ENCODE results near the gene NADSYN1. TPM values are rescaled to one million over a fixed set of nuclear protein-coding genes. Genes with fewer than 3 reads are reported as not detected.
"Not testable (repeated sequence)": the region's sequence is repeated elsewhere in the genome, so short reads cannot be mapped to it uniquely, and the experiment has no call there.

The NADSYN1 gene
- total and polyA plus RNA-seq, 2 donors (not counting 1 experiment from before 2014, with no cell fraction given) = 22.0 to 81.7 TPM

- Histone ChIP-seq H4K20me1 (ENCODE audit: control insufficient read depth, extremely low read depth, insufficient read depth, low read length) (no peaks in the 10 kb centered on the region), H3K27me3 (ENCODE audit: control insufficient read depth, insufficient read depth, low read length) (no peaks in the 10 kb centered on the region), H3K9me3 (ENCODE audit: control insufficient read depth, insufficient read depth, low read depth, low read length) (no peaks in the 10 kb centered on the region), H2AFZ (ENCODE audit: low read length) (no peak overlapping the region), H3K79me2 (ENCODE audit: control insufficient read depth, insufficient read depth, low read length) (no peaks in the 10 kb centered on the region), H3K36me3 (ENCODE audit: control insufficient read depth, insufficient read depth, low read length) (no peaks in the 10 kb centered on the region), H3K27ac (ENCODE audit: insufficient read depth, low read length) (no peak overlapping the region), H3K4me1 (ENCODE audit: control insufficient read depth, extremely low read depth, insufficient read depth, low read length) (no peaks in the 10 kb centered on the region), H3K4me2 (ENCODE audit: extremely low read depth, insufficient read depth, low read length) (no peak overlapping the region), H3K9ac (ENCODE audit: insufficient read depth, low read length) (no peak overlapping the region), H3K4me3 (replicated peaks in 1 of 4; ENCODE audit: control extremely low read depth in 1 of 4, insufficient read depth in 1 of 4, low read depth in 3 of 4, low read length in 4 of 4) (no peak overlapping the region)
- TF ChIP-seq EZH2 (IDR thresholded peaks at IDR 0.05; ENCODE audit: low read length, missing control alignments) (no peak), CTCF (conservative IDR thresholded peaks at IDR 0.05 in 1 of 2, IDR thresholded peaks at IDR 0.05 in 1 of 2; ENCODE audit: low read depth in 1 of 2, low read length in 2 of 2) (no peak)
- no peak for DNase-seq (ENCODE audit: low read depth in 2 of 2)
Measured at GRCh38 chr11:71535825-71536224, 82.8 kb downstream of the NADSYN1 start.

GRCh38 chr11:71537537-71537936 lies 84.5 kb downstream of the NADSYN1 start:
- no peak overlapping the region for H3K4me3 ChIP-seq (replicated peaks in 1 of 4; ENCODE audit: control extremely low read depth in 1 of 4, insufficient read depth in 1 of 4, low read depth in 3 of 4, low read length in 4 of 4)
- H3K79me2 ChIP-seq (ENCODE audit: control insufficient read depth, insufficient read depth, low read length) = no peaks in the 10 kb centered on the region
- peaks cover 3% of the 10 kb centered on the region for H3K27me3 ChIP-seq (ENCODE audit: control insufficient read depth, insufficient read depth, low read length)
- H3K36me3 ChIP-seq (ENCODE audit: control insufficient read depth, insufficient read depth, low read length) = no peaks in the 10 kb centered on the region
- no peak overlapping the region for H2AFZ ChIP-seq (ENCODE audit: low read length)
- H3K4me2 ChIP-seq (ENCODE audit: extremely low read depth, insufficient read depth, low read length) = no peak overlapping the region
- no peaks in the 10 kb centered on the region for H4K20me1 ChIP-seq (ENCODE audit: control insufficient read depth, extremely low read depth, insufficient read depth, low read length)
- no peaks in the 10 kb centered on the region for H3K4me1 ChIP-seq (ENCODE audit: control insufficient read depth, extremely low read depth, insufficient read depth, low read length)
- DNase-seq (ENCODE audit: low read depth in 2 of 2) = no peak
- TF ChIP-seq CTCF (conservative IDR thresholded peaks at IDR 0.05 in 1 of 2, IDR thresholded peaks at IDR 0.05 in 1 of 2; ENCODE audit: low read depth in 1 of 2, low read length in 2 of 2) (no peak), EZH2 (IDR thresholded peaks at IDR 0.05; ENCODE audit: low read length, missing control alignments) (no peak)
- H3K27ac ChIP-seq (ENCODE audit: insufficient read depth, low read length) = no peak overlapping the region
- no peaks in the 10 kb centered on the region for H3K9me3 ChIP-seq (ENCODE audit: control insufficient read depth, insufficient read depth, low read depth, low read length)
- H3K9ac ChIP-seq (ENCODE audit: insufficient read depth, low read length) = no peak overlapping the region

GRCh38 chr11:71537977-71538665 lies 85.1 kb downstream of the NADSYN1 start, which contains the start of gene KRTAP5-8:
KRTAP5-8 (plus strand) TSS chr11:71538025; CDS start chr11:71538056, 31 bp downstream.
- H3K4me2 ChIP-seq (ENCODE audit: extremely low read depth, insufficient read depth, low read length); H3K4me3 ChIP-seq (replicated peaks in 1 of 4; ENCODE audit: control extremely low read depth in 1 of 4, insufficient read depth in 1 of 4, low read depth in 3 of 4, low read length in 4 of 4); H3K79me2 ChIP-seq (ENCODE audit: control insufficient read depth, insufficient read depth, low read length); H3K9ac ChIP-seq (ENCODE audit: insufficient read depth, low read length); H3K36me3 ChIP-seq (ENCODE audit: control insufficient read depth, insufficient read depth, low read length); H3K9me3 ChIP-seq (ENCODE audit: control insufficient read depth, insufficient read depth, low read depth, low read length); H3K27ac ChIP-seq (ENCODE audit: insufficient read depth, low read length); H4K20me1 ChIP-seq (ENCODE audit: control insufficient read depth, extremely low read depth, insufficient read depth, low read length); H3K4me1 ChIP-seq (ENCODE audit: control insufficient read depth, extremely low read depth, insufficient read depth, low read length); H3K27me3 ChIP-seq (ENCODE audit: control insufficient read depth, insufficient read depth, low read length); H2AFZ ChIP-seq (ENCODE audit: low read length): not testable (repeated sequence)
- peak in 1 of 2 donors; percentile 26 for DNase-seq (ENCODE audit: low read depth in 2 of 2)

Measured in fibroblast of lung (primary cell).